ENCODE measurements around the gene SELENOS. TPM values are rescaled to one million over a fixed set of nuclear protein-coding genes. Genes with fewer than 3 reads are reported as not detected.
A peak's percentile ranks its signal among the peaks of the same experiment; 100 is the strongest.

The SELENOS gene
- total RNA-seq, 1 donor from 2014 or later = 47.2 TPM

DNA sequence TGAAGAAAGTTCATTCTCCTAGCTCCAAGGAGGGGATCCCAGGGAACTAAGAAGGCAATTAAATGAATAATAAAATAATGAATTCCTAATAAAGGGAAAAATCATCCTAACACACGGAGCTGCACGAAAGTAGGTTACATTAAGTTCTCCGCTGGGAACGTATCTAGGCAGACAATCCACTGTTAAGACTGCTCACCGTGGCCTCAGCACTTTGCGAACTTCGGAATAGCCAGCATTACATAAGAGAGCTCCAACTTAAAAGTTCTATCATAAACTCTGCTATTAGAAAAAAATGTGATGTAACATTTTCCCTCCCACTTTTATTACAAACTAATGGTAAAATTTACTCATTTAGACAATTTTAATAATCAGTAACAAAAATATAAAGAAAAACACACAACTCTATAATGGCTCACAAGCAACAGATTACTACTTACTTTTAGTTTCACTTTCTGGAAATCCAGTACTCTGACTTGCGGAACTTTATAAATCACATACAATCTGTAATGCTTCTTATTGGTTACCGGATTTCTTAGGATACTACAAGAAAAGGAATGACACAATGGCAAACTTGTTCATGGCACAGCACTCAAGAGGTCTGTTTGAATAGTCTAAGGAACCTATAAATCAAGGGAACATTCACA, 9.3 kb upstream of the SELENOS start:
- Mint-ChIP-seq H3K27ac (no peak overlapping the region), H3K27me3 (no peaks in the 10 kb centered on the region), H3K4me3 (no peak overlapping the region), H3K9me3 (no peaks in the 10 kb centered on the region), H3K4me1 (ENCODE audit: unreplicated experiment) (peaks cover 9% of the 10 kb centered on the region), H3K36me3 (peaks cover 35% of the 10 kb centered on the region)
- TF ChIP-seq, protein P1, sequence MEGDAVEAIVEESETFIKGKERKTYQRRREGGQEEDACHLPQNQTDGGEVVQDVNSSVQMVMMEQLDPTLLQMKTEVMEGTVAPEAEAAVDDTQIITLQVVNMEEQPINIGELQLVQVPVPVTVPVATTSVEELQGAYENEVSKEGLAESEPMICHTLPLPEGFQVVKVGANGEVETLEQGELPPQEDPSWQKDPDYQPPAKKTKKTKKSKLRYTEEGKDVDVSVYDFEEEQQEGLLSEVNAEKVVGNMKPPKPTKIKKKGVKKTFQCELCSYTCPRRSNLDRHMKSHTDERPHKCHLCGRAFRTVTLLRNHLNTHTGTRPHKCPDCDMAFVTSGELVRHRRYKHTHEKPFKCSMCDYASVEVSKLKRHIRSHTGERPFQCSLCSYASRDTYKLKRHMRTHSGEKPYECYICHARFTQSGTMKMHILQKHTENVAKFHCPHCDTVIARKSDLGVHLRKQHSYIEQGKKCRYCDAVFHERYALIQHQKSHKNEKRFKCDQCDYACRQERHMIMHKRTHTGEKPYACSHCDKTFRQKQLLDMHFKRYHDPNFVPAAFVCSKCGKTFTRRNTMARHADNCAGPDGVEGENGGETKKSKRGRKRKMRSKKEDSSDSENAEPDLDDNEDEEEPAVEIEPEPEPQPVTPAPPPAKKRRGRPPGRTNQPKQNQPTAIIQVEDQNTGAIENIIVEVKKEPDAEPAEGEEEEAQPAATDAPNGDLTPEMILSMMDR (conservative IDR thresholded peaks at IDR 0.05) = no peak
- DNase-seq (ENCODE audit: extremely low spot score, unreplicated experiment) = no peak

DNA sequence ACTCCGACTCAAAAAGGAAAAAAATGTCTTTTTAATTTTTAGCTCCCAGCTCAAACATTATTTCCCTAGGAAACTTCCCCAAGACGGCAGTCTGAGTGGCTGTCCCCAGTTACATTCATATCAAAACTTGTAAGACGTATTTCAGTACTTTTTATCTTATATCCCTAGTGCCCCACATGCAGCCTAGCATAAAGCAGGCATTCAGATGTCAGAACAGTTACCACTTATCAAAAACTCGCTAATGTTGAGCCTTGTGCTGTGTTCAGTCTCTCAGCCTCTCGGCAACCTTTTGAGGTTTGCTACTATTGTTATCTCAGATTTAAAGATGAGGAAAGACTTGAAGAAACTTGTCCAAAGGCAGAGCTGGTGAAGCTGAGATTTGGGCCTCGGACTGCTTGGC, 6.6 kb upstream of the SELENOS start:
- Mint-ChIP-seq H3K27me3 (no peaks in the 10 kb centered on the region), H3K36me3 (peaks cover 29% of the 10 kb centered on the region)
- TF ChIP-seq, protein P1 (conservative IDR thresholded peaks at IDR 0.05) = no peak

DNA sequence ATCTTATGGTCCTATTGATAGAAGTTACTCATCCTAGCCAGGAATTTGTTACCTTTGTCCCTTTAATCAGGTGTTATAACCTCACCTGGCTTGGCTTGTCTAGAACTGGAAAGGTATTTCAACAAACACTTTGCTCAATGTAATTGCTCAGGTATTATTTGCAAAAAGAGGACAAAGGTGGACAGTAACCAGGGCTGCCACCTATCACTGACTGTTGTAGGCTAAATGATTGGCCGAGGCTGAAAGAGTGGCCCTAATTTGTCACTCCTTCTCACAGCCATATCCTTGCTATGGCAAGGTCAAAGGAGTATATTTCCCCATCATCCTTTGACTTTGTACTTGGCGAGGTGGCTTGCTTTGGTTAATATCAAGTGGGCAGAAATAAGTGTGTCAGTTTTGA, 2.7 kb upstream of the SELENOS start:
- H3K27me3 Mint-ChIP-seq = no peaks in the 10 kb centered on the region
- H3K27ac Mint-ChIP-seq = peak overlapping the region; percentile 53
- no peak overlapping the region for H3K4me3 Mint-ChIP-seq
- TF ChIP-seq, protein P1 (conservative IDR thresholded peaks at IDR 0.05) = no peak
- peaks cover 11% of the 10 kb centered on the region for H3K36me3 Mint-ChIP-seq
- peaks cover 7% of the 10 kb centered on the region for H3K4me1 Mint-ChIP-seq (ENCODE audit: unreplicated experiment)
- H3K9me3 Mint-ChIP-seq = no peaks in the 10 kb centered on the region
- no peak for DNase-seq (ENCODE audit: extremely low spot score, unreplicated experiment)

More for the DNA sequence above, 6.6 kb upstream of the SELENOS start:
- Mint-ChIP-seq H3K4me1 (ENCODE audit: unreplicated experiment) (peaks cover 3% of the 10 kb centered on the region), H3K9me3 (no peaks in the 10 kb centered on the region), H3K4me3 (no peak overlapping the region), H3K27ac (no peak overlapping the region)
- DNase-seq (ENCODE audit: extremely low spot score, unreplicated experiment) = no peak

DNA sequence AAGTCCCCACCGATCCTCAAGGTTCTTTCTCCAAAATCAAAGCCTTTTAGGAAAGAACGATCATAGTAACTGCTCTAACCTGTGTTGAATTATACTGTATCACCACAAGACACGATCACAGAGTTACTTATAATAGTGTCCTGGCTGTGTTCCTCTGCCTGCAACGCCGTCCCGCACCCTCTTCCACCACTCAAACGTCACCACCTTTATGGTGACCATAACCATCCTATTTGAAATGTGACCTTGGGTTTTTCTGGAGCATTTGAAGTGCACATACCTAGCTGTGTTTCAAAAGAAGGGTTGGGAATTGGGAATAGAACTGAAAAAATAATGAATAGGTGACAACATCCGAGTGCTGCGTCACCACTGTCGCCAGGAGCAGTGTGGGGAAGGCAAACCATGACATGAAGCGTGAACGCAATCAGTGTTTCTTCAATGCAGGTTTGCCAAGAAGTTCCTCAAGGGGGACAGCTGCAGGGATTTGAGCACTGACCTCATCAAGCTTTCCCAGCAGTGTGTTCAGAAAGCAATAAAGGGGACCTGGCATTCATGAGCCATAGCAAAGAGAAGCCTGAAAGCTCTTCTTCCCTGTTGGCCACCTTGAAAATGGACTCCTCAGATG, 769 bp upstream of the SELENOS start:
- peaks cover 25% of the 10 kb centered on the region for H3K36me3 Mint-ChIP-seq
- peak overlapping the region; percentile 93 for H3K4me3 Mint-ChIP-seq
- TF ChIP-seq, protein P1 (conservative IDR thresholded peaks at IDR 0.05) = no peak
- H3K4me1 Mint-ChIP-seq (ENCODE audit: unreplicated experiment) = peaks cover 7% of the 10 kb centered on the region
- H3K27me3 Mint-ChIP-seq = no peaks in the 10 kb centered on the region
- no peaks in the 10 kb centered on the region for H3K9me3 Mint-ChIP-seq
- peak overlapping the region; percentile 94 for H3K27ac Mint-ChIP-seq
- DNase-seq (ENCODE audit: extremely low spot score, unreplicated experiment) = no peak

DNA sequence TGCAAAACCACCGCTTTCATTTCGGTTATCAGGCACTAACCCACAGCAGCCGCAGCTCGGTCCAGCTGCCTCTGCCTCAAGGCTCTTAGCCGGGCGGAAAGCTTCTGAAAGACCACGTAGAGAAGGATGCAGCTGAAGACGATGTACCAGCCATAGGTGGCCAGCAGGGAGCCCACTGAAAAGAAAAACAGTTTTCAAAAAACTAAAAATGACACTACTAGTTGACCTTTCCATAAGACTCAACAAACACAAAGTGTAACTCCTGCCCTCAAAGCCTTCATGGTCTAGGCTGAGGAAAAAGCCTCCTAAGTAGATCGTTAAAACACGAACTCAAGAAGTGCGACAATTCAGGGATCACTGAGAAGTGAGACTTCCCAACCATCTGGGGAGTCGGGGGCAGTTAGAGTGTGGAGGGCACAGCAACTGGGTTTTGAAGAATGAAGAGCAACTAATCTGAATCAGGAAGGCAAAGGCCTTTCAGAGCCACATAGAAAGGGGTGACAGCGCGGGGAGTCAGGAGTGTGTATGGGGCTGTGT, 716 bp downstream of the SELENOS start:
- Mint-ChIP-seq H3K4me1 (ENCODE audit: unreplicated experiment) (peaks cover 7% of the 10 kb centered on the region), H3K4me3 (peak overlapping the region; percentile 98), H3K36me3 (peaks cover 30% of the 10 kb centered on the region), H3K27me3 (no peaks in the 10 kb centered on the region), H3K27ac (peak overlapping the region; percentile 98), H3K9me3 (no peaks in the 10 kb centered on the region)
- TF ChIP-seq, protein P1 (conservative IDR thresholded peaks at IDR 0.05) = peak; percentile 73
- DNase-seq (ENCODE audit: extremely low spot score, unreplicated experiment) = no peak
